ENCODE results near the gene PKNOX2.

DNA sequence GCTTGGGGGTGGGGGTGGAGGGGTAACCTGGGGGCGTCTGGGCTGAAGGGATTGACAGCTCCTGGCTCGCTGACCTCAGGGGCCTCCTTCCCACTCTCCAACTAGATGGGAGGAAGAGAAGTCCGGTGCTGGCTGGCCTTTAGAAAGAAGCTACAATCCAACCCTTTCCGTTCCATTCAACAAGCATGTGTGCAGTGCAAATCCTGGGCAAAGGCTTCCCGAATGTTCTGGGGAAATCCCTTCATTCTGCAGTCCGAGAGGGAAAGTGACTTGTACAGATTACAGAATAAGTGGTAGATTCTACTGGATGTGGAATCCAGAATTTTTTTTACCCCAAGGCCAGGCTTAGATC lies 181.6 kb downstream of the PKNOX2 start:
- TF ChIP-seq, protein P1, sequence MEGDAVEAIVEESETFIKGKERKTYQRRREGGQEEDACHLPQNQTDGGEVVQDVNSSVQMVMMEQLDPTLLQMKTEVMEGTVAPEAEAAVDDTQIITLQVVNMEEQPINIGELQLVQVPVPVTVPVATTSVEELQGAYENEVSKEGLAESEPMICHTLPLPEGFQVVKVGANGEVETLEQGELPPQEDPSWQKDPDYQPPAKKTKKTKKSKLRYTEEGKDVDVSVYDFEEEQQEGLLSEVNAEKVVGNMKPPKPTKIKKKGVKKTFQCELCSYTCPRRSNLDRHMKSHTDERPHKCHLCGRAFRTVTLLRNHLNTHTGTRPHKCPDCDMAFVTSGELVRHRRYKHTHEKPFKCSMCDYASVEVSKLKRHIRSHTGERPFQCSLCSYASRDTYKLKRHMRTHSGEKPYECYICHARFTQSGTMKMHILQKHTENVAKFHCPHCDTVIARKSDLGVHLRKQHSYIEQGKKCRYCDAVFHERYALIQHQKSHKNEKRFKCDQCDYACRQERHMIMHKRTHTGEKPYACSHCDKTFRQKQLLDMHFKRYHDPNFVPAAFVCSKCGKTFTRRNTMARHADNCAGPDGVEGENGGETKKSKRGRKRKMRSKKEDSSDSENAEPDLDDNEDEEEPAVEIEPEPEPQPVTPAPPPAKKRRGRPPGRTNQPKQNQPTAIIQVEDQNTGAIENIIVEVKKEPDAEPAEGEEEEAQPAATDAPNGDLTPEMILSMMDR (conservative IDR thresholded peaks at IDR 0.05): no peak
- no peak for TF ChIP-seq ZFX (IDR thresholded peaks at IDR 0.05)

All from C4-2B (cell line).